ENCODE results near the gene OR2A42.
A peak's percentile ranks its signal among the peaks of the same experiment; 100 is the strongest.
"Not testable (repeated sequence)": the region's sequence is repeated elsewhere in the genome, so short reads cannot be mapped to it uniquely, and the experiment has no call there.

Gene OR2A42

GRCh38 chr7:144239365-144239764 lies at the start of gene OR2A42:
Gene OR2A42, minus strand, starts transcription at chr7:144239605. Its CDS starts 6,762 bp downstream, at chr7:144232843.
- DNase-seq (ENCODE audit: low spot score in 2 of 2); H3K27ac Mint-ChIP-seq; ATAC-seq; H3K4me1 Mint-ChIP-seq; H3K4me3 Mint-ChIP-seq; H3K36me3 Mint-ChIP-seq; H3K9me3 Mint-ChIP-seq: not testable (repeated sequence)

- H3K4me3 Mint-ChIP-seq; H3K27ac Mint-ChIP-seq; H3K9me3 Mint-ChIP-seq; H3K4me1 Mint-ChIP-seq; H3K36me3 Mint-ChIP-seq; DNase-seq (ENCODE audit: low spot score in 2 of 2): not testable (repeated sequence)
- ATAC-seq: peak; percentile 6
Measured at GRCh38 chr7:144287171-144287784, 47.9 kb upstream of the OR2A42 start.

- not testable (repeated sequence) for ATAC-seq
Measured at GRCh38 chr7:144283716-144284115, 44.3 kb upstream of the OR2A42 start.

GRCh38 chr7:144282490-144282889 lies 43.1 kb upstream of the OR2A42 start:
- H3K9me3 Mint-ChIP-seq; H3K4me1 Mint-ChIP-seq; DNase-seq (ENCODE audit: low spot score in 2 of 2); H3K4me3 Mint-ChIP-seq; H3K27ac Mint-ChIP-seq; ATAC-seq; H3K36me3 Mint-ChIP-seq: not testable (repeated sequence)

More at GRCh38 chr7:144283716-144284115, 44.3 kb upstream of the OR2A42 start:
- not testable (repeated sequence) for H3K4me1 Mint-ChIP-seq; H3K27ac Mint-ChIP-seq; H3K9me3 Mint-ChIP-seq; H3K36me3 Mint-ChIP-seq; H3K4me3 Mint-ChIP-seq; DNase-seq (ENCODE audit: low spot score in 2 of 2)

GRCh38 chr7:144281981-144282380 lies 42.6 kb upstream of the OR2A42 start:
- DNase-seq (ENCODE audit: low spot score in 2 of 2); H3K27ac Mint-ChIP-seq; ATAC-seq; H3K4me3 Mint-ChIP-seq; H3K4me1 Mint-ChIP-seq; H3K9me3 Mint-ChIP-seq; H3K36me3 Mint-ChIP-seq: not testable (repeated sequence)

GRCh38 chr7:144280010-144280409 lies 40.6 kb upstream of the OR2A42 start:
- not testable (repeated sequence) for H3K4me3 Mint-ChIP-seq; DNase-seq (ENCODE audit: low spot score in 2 of 2); H3K27ac Mint-ChIP-seq; H3K36me3 Mint-ChIP-seq; H3K9me3 Mint-ChIP-seq; H3K4me1 Mint-ChIP-seq; ATAC-seq

GRCh38 chr7:144275281-144275680 lies 35.9 kb upstream of the OR2A42 start:
- H3K4me3 Mint-ChIP-seq; H3K4me1 Mint-ChIP-seq; H3K9me3 Mint-ChIP-seq; DNase-seq (ENCODE audit: low spot score in 2 of 2); H3K36me3 Mint-ChIP-seq; ATAC-seq; H3K27ac Mint-ChIP-seq: not testable (repeated sequence)

GRCh38 chr7:144269188-144269587 lies 29.8 kb upstream of the OR2A42 start, which contains the start of gene CTAGE8:
Gene CTAGE8, minus strand, starts transcription at chr7:144269288. Its CDS starts 38 bp downstream, at chr7:144269250.
- DNase-seq (ENCODE audit: low spot score in 2 of 2); H3K4me3 Mint-ChIP-seq; H3K4me1 Mint-ChIP-seq; H3K9me3 Mint-ChIP-seq; H3K36me3 Mint-ChIP-seq; H3K27ac Mint-ChIP-seq; ATAC-seq: not testable (repeated sequence)

GRCh38 chr7:144264692-144265091 lies 25.3 kb upstream of the OR2A42 start, which contains the start of gene OR2A7:
Gene OR2A7, minus strand, starts transcription at chr7:144264792. Its CDS starts 5,164 bp downstream, at chr7:144259628.
- H3K4me3 Mint-ChIP-seq, ATAC-seq, H3K36me3 Mint-ChIP-seq: not testable (repeated sequence)

GRCh38 chr7:144262128-144262527 lies 22.7 kb upstream of the OR2A42 start:
- H3K4me1 Mint-ChIP-seq, H3K36me3 Mint-ChIP-seq, H3K27ac Mint-ChIP-seq: not testable (repeated sequence)

More at GRCh38 chr7:144264692-144265091, 25.3 kb upstream of the OR2A42 start, which contains the start of gene OR2A7:
- H3K4me1 Mint-ChIP-seq; H3K9me3 Mint-ChIP-seq; H3K27ac Mint-ChIP-seq; DNase-seq (ENCODE audit: low spot score in 2 of 2): not testable (repeated sequence)

GRCh38 chr7:144259067-144259466 lies 19.7 kb upstream of the OR2A42 start:
- not testable (repeated sequence) for H3K4me3 Mint-ChIP-seq; ATAC-seq; H3K36me3 Mint-ChIP-seq; DNase-seq (ENCODE audit: low spot score in 2 of 2); H3K9me3 Mint-ChIP-seq; H3K4me1 Mint-ChIP-seq; H3K27ac Mint-ChIP-seq

More at GRCh38 chr7:144262128-144262527, 22.7 kb upstream of the OR2A42 start:
- H3K4me3 Mint-ChIP-seq; DNase-seq (ENCODE audit: low spot score in 2 of 2); ATAC-seq; H3K9me3 Mint-ChIP-seq: not testable (repeated sequence)

GRCh38 chr7:144256112-144256511 lies 16.7 kb upstream of the OR2A42 start:
- Mint-ChIP-seq H3K9me3 (no peaks in the 10 kb centered on the region), H3K27ac (no peak overlapping the region), H3K4me3 (no peak overlapping the region), H3K36me3 (no peaks in the 10 kb centered on the region), H3K4me1 (no peaks in the 10 kb centered on the region)
- DNase-seq (ENCODE audit: low spot score in 2 of 2) (no peak), ATAC-seq (no peak)

GRCh38 chr7:144255471-144255897 lies 16.1 kb upstream of the OR2A42 start:
- Mint-ChIP-seq H3K36me3 (no peaks in the 10 kb centered on the region), H3K9me3 (no peaks in the 10 kb centered on the region), H3K4me1 (no peaks in the 10 kb centered on the region), H3K4me3 (no peak overlapping the region), H3K27ac (no peak overlapping the region)
- DNase-seq (ENCODE audit: low spot score in 2 of 2) (no peak), ATAC-seq (no peak)

GRCh38 chr7:144252307-144252706 lies 12.9 kb upstream of the OR2A42 start:
- H3K9me3 Mint-ChIP-seq; H3K4me1 Mint-ChIP-seq; DNase-seq (ENCODE audit: low spot score in 2 of 2); H3K36me3 Mint-ChIP-seq; H3K27ac Mint-ChIP-seq; ATAC-seq; H3K4me3 Mint-ChIP-seq: not testable (repeated sequence)

- DNase-seq (ENCODE audit: low spot score in 2 of 2); H3K36me3 Mint-ChIP-seq; H3K27ac Mint-ChIP-seq; H3K4me1 Mint-ChIP-seq; ATAC-seq; H3K9me3 Mint-ChIP-seq; H3K4me3 Mint-ChIP-seq: not testable (repeated sequence)
Measured at GRCh38 chr7:144247674-144248330, 8.4 kb upstream of the OR2A42 start.

GRCh38 chr7:144246967-144247366 lies 7.6 kb upstream of the OR2A42 start:
- not testable (repeated sequence) for DNase-seq (ENCODE audit: low spot score in 2 of 2); H3K4me3 Mint-ChIP-seq; H3K27ac Mint-ChIP-seq; H3K4me1 Mint-ChIP-seq; H3K36me3 Mint-ChIP-seq; ATAC-seq; H3K9me3 Mint-ChIP-seq

Measured in stimulated activated effector memory CD8-positive, alpha-beta T cell treated with anti-CD3 and anti-CD28 coated beads, Interleukin-12 subunit alpha, Interleukin-12 subunit beta, amount 100 ng/mL, for 72 hours (primary cell).